OCI-LY7 (cell line): ENCODE measurements around the gene PCDHGB7.

Experiments
- EZH2phosphoT487 ChIP-seq: fragments of 200-600 bp; sonication (generic); IDR thresholded peaks from 2 replicates; pipeline ENCODE4 v1.6.1; 2018; ENCODE audit warnings: low read depth, borderline replicate concordance, mild to moderate bottlenecking, mixed run types, antibody characterized with exemption, low read length, moderate library complexity, mixed read lengths
- TF ChIP-seq, protein P1 (sequence below): fragments of 200-600 bp; sonication (generic); conservative IDR thresholded peaks from 2 replicates; pipeline ENCODE4 v1.5.1; 2014; ENCODE audit warnings: mild to moderate bottlenecking, antibody characterized with exemption, low read length, moderate library complexity, mixed read lengths

DNA sequence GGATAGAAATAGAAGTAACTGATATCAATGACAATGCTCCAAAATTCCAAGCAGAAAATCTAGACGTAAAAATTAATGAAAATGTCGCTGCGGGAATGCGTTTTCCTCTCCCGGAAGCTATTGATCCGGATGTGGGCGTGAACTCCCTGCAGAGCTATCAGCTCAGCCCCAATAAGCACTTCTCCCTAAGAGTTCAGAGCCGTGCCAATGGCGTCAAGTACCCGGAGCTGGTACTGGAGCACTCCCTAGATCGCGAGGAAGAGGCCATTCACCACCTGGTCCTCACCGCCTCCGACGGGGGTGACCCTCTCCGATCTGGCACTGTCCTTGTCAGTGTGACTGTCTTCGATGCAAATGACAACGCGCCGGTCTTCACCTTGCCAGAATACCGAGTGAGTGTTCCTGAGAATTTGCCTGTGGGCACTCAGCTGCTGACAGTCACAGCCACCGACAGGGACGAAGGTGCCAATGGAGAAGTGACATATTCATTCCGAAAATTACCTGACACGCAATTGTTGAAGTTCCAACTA is 3.9 kb upstream of the PCDHGB7 start:
- TF ChIP-seq, protein P1, sequence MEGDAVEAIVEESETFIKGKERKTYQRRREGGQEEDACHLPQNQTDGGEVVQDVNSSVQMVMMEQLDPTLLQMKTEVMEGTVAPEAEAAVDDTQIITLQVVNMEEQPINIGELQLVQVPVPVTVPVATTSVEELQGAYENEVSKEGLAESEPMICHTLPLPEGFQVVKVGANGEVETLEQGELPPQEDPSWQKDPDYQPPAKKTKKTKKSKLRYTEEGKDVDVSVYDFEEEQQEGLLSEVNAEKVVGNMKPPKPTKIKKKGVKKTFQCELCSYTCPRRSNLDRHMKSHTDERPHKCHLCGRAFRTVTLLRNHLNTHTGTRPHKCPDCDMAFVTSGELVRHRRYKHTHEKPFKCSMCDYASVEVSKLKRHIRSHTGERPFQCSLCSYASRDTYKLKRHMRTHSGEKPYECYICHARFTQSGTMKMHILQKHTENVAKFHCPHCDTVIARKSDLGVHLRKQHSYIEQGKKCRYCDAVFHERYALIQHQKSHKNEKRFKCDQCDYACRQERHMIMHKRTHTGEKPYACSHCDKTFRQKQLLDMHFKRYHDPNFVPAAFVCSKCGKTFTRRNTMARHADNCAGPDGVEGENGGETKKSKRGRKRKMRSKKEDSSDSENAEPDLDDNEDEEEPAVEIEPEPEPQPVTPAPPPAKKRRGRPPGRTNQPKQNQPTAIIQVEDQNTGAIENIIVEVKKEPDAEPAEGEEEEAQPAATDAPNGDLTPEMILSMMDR, result no peak
- no peak for TF ChIP-seq EZH2phosphoT487
